Adrenal gland (tissue), 19 donors: Measurements from ENCODE around the gene ANKRD33B. TPM values are rescaled to one million over a fixed set of nuclear protein-coding genes. Genes with fewer than 3 reads are reported as not detected.
"Not testable (repeated sequence)": the region's sequence is repeated elsewhere in the genome, so short reads cannot be mapped to it uniquely, and the experiment has no call there.

ENCODE experiments used
- DNase-seq, 7 donors: peaks; one replicate each; pipeline ENCODE4 v3.0.0-alpha.2; 2019 to 2020
- H3K27ac ChIP-seq, 5 donors: fragments of 200-600 bp; sonication (generic) in 4 of 5; 1 replicate in 3 of 5; 2 replicates in 2 of 5; pipeline versions ENCODE4 v1.5.1 to v1.8.0; 2016 to 2020; ENCODE audit warnings: mild to moderate bottlenecking in 1 of 5
- H3K27me3 ChIP-seq: fragments of 200-600 bp; 2 replicates; pipeline ENCODE4 v1.8.0; 2021
- H3K36me3 ChIP-seq, 2 donors: fragments of 200-600 bp; replicated peaks in 1 of 2; 1 replicate in 1 of 2; 2 replicates in 1 of 2; pipeline versions ENCODE4 v1.5.1 to v1.8.0; 2018 to 2022
- H3K4me1 ChIP-seq, 2 donors: fragments of 200-600 bp; replicated peaks in 1 of 2; 1 replicate in 1 of 2; 2 replicates in 1 of 2; pipeline versions ENCODE4 v1.5.1 to v1.8.0; 2018 to 2021
- H3K4me3 ChIP-seq, 4 donors: fragments of 200-600 bp; sonication (generic) in 3 of 4; one replicate each; pipeline ENCODE4 v1.5.1; 2016 to 2018
- H3K9me3 ChIP-seq, 3 donors: fragments of 200-600 bp; sonication (generic) in 1 of 3; replicated peaks in 1 of 3; 1 replicate in 2 of 3; 2 replicates in 1 of 3; pipeline versions ENCODE4 v1.5.1 to v1.8.0; 2016 to 2021
- POLR2A ChIP-seq, 2 donors: fragments of 450-650 bp; IDR thresholded peaks; one replicate each; pipeline ENCODE4 v1.6.1; 2017; ENCODE audit warnings: antibody characterized with exemption in 2 of 2, mild to moderate bottlenecking in 2 of 2, moderate library complexity in 1 of 2
- WGBS, 4 donors: extraction: QIAGEN DNeasy Blood & Tissue Kit in 2 of 4; methylation state at CpG; one replicate each; pipeline versions ENCODE4 v1.1.5 to v1.1.7; 2013 to 2017; 5-methylcytosine and 5-hydroxymethylcytosine counted together
- intact Hi-C, 2 donors: fragments of 100-400 bp; cut with DNase I; formaldehyde crosslinking; loops; one replicate each; pipeline versions ENCODE4 v1.14.1 to v1.15.0; 2022 to 2023
- long read RNA-seq, 10 donors: library from polyadenylated mRNA in 3 of 10; unstranded in 2 of 10; stranded (forward) in 1 of 10; transcript quantifications; one replicate each; pipeline ENCODE4 v2.0.0 and lab custom pipeline, GENCODE V29; 2021 to 2026
- polyA plus RNA-seq, 3 donors: library from polyadenylated mRNA; stranded (reverse); fragments of 200-250 nt in 2 of 3; fragments of 350-450 nt in 1 of 3; fragmentation: Illumina TruSeq in 1 of 3; extraction: RNeasy Lipid Tissue Mini Kit (QIAGEN cat#74804) in 1 of 3; gene quantifications; one replicate each; pipeline ENCODE4 v1.2.3, GENCODE V29; 2013 to 2014
- total RNA-seq, 9 donors: library from RNA; depleted of rRNA in 4 of 9; stranded (reverse); fragments of >200 nt in 4 of 9; fragments of 120-200 nt in 1 of 9; fragmentation: NEBNext Ultra II Directional in 1 of 9; extraction: Animal tissue kit (Norgen Biotek cat#: 25700) in 1 of 9; gene quantifications; one replicate each; pipeline versions ENCODE4 v1.1.0 to v1.2.4, GENCODE V29; 2013 to 2023
- TF ChIP-seq, protein P1 (sequence below), 6 experiments: fragments of 450-650 bp in 4 of 6; fragments of 200-600 bp in 2 of 6; sonication (generic) in 1 of 6; IDR thresholded peaks; 1 replicate in 5 of 6; 2 replicates in 1 of 6; pipeline versions ENCODE4 v1.5.1 to v1.8.0; 2016 to 2021; ENCODE audit warnings: antibody characterized with exemption in 6 of 6, mild to moderate bottlenecking in 2 of 6, moderate library complexity in 1 of 6
- donor health status: healthy with polysubstance abuse.
- donor health status: Bipolar disorder and iron deficiency.
- donor health status: DM: yes; HTN: yes; CAD: no.
- donor health status: DM: no; HTN: no; CAD: no.
- donor health status: DM: no; HTN: no; CAD: no.
- donor health status: DM: yes; HTN: yes; CAD: no.

Gene ANKRD33B
- under 1 TPM; 0.14 to 0.69 (median 0.24) TPM for total RNA-seq
- polyA plus RNA-seq: under 1 TPM; 0.16 to 0.30 (median 0.22) TPM
- long read RNA-seq, donor 1: 0 reads
- long read RNA-seq, donor 2: 0 reads
- long read RNA-seq, donor 3: 0 reads
- long read RNA-seq, donor 4: 0 reads
- long read RNA-seq, donor 5: 0 reads
- long read RNA-seq, donor 6: 0 reads
- long read RNA-seq, donor 7: 0 reads
- long read RNA-seq, donor 8: 0 reads
- long read RNA-seq, donor 9: 0 reads
- long read RNA-seq, donor 10: 0 reads

DNA sequence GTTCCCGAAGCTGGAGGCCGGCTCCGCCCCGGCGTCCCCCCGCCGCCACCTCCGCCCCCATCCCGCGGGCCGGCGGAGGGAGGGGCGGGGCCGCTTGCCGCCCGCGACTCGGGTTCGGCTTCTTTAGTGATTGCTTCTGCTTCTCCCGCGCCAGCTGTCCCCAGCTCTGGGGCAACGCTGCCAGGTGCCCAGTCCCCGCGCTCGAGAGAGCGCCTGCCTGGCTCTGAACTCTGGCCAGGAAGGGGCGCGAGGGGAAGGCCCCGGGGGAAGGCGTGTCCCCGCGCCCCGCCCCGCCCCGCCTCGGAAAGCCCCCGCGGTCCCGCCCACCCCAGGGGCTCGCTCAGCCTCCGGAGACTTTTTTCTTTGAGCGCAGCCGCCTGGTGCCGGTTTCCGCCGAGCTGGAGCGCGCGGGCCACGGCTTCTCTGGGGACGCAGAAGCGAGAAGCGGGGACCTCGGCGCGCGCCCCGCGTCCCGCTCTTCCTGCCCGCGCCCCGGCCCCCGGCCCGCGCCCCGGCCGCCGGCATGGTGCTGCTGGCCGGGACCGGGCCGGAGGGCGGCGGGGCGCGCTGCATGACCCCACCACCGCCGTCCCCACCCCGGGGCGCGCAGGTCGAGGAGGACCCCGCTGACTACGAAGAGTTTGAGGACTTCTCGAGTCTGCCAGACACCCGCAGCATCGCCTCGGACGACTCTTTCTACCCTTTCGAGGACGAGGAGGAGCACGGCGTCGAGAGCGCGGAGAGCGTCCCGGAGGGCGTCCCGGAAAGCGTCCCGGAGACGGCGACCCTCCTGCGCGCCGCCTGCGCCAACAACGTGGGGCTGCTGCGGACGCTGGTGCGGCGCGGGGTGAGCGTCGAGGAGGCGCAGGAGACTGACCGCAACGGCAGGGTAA is at the start of gene ANKRD33B:
Gene ANKRD33B, plus strand, starts transcription at position 126 of the 893 bp plus-strand sequence. Its CDS starts 398 bp downstream, at position 524.
- Histone ChIP-seq H3K36me3 (no peaks in the 10 kb centered on the region), H3K27me3 (peaks cover 37% of the 10 kb centered on the region), H3K27ac (no peak within 1 kb of the TSS), H3K4me1 (peaks cover 11 to 22% of the 10 kb centered on the region in 2 donors), H3K4me3 (peak within 1 kb of the TSS in 2 of 4 donors; percentile 43 to 61), H3K9me3 (no peaks in the 10 kb centered on the region)
- TF ChIP-seq, protein P1, sequence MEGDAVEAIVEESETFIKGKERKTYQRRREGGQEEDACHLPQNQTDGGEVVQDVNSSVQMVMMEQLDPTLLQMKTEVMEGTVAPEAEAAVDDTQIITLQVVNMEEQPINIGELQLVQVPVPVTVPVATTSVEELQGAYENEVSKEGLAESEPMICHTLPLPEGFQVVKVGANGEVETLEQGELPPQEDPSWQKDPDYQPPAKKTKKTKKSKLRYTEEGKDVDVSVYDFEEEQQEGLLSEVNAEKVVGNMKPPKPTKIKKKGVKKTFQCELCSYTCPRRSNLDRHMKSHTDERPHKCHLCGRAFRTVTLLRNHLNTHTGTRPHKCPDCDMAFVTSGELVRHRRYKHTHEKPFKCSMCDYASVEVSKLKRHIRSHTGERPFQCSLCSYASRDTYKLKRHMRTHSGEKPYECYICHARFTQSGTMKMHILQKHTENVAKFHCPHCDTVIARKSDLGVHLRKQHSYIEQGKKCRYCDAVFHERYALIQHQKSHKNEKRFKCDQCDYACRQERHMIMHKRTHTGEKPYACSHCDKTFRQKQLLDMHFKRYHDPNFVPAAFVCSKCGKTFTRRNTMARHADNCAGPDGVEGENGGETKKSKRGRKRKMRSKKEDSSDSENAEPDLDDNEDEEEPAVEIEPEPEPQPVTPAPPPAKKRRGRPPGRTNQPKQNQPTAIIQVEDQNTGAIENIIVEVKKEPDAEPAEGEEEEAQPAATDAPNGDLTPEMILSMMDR (IDR thresholded peaks at IDR 0.05): no peak
- no peak for TF ChIP-seq POLR2A (IDR thresholded peaks at IDR 0.05)
- WGBS, 4 donors: 1 to 3% (median 1%) methylated on average over 21 to 119 of the region's 119 CpGs; no CpG with 5 or more reads in 1 of the 4 donors
- no peak for DNase-seq
- intact Hi-C loops: loop anchor here in 1 of 2 donors (10.0 kb wide), 1 partner anchor 61 kb away; no protein-coding TSS in a partner anchor

DNA sequence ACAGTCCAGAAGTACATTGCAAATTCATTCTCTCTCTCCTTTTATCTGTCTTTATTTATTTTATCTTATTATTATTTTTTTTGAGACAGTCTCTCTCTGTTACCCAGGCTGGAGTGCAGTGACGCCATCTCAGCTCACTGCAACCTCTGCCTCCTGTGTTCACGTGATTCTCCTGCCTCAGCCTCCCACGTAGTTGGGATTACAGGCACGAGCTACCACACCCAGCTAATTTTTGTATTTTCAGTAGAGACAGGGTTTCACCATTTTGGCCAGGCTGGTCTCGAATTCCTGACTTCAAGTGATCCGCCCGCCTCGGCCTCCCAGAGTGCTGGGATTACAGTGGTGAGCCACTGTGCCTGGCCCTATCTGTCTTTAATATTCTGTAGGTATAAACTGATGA is 49.3 kb upstream of the ANKRD33B start:
- 80 to 88% (median 84%) methylated on average over 8 of the region's 8 CpGs for WGBS, 4 donors
- intact Hi-C loops: not testable (repeated sequence)

DNA sequence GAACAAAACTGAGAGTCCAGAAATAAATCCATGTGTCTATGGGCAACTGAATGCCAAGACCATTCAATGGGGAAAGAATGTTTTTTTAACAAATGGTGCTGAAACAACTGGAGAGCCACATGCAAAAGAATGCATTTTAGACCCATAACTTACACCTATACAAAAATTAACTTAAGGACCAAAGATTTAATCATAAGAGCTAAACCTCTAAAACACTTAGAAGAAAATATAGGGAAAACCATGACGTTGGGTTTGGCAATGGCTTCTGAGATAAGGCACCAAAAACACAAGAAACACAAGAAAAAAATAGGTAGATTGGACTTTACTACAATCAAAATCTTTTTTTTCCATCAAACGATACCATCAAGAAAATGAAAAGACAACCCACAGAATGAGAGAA is 48.4 kb upstream of the ANKRD33B start:
- Histone ChIP-seq H3K27ac (no peak overlapping the region), H3K4me1 (no peaks in the 10 kb centered on the region), H3K36me3 (no peaks in the 10 kb centered on the region), H3K4me3 (no peak overlapping the region), H3K27me3 (no peaks in the 10 kb centered on the region), H3K9me3 (no peaks in the 10 kb centered on the region)
- intact Hi-C loops: no loop called here
- TF ChIP-seq, protein P1 (IDR thresholded peaks at IDR 0.05): no peak
- no peak for TF ChIP-seq POLR2A (IDR thresholded peaks at IDR 0.05)
- WGBS, 4 donors: 74 to 79% (median 76%) methylated on average over 2 of the region's 2 CpGs
- no peak for DNase-seq

More for the DNA sequence above, 49.3 kb upstream of the ANKRD33B start:
- not testable (repeated sequence) for H3K27me3 ChIP-seq, H3K9me3 ChIP-seq, H3K27ac ChIP-seq, H3K36me3 ChIP-seq, H3K4me1 ChIP-seq, DNase-seq, H3K4me3 ChIP-seq

DNA sequence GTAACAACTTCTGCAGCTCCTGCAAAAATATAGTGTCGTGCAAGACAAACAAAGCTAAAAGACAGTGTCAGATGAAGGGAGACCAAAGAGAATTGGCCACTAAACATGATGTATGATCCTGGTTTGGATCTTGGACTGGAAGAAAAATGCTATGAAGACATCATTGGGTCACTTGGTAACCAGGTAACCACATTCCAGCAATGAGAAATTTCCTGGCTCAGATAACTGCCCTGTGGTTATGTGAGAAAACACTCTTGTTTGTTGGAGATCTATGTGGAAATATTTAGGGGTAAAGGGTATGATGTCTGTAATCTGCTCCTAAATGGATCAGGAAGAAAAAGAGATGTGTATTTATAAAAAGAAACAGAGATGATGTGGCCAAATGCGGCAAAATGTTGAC is 45.5 kb upstream of the ANKRD33B start:
- intact Hi-C loops: no loop called here
- no peaks in the 10 kb centered on the region for H3K36me3 ChIP-seq
- no peak for DNase-seq
- TF ChIP-seq, protein P1 (IDR thresholded peaks at IDR 0.05): no peak
- TF ChIP-seq POLR2A (IDR thresholded peaks at IDR 0.05): no peak
- H3K9me3 ChIP-seq: no peaks in the 10 kb centered on the region
- H3K4me3 ChIP-seq: no peak overlapping the region
- WGBS, 4 donors: 53 to 70% (median 62%) methylated on average over 2 of the region's 2 CpGs
- no peak overlapping the region for H3K27ac ChIP-seq
- no peaks in the 10 kb centered on the region for H3K27me3 ChIP-seq
- H3K4me1 ChIP-seq: no peaks in the 10 kb centered on the region
